HG02678 (cell line): ENCODE measurements around the gene UNC79.

Experiments used
- ATAC-seq: cut with Tn5 transposase; IDR thresholded peaks from one replicate; pipeline ENCODE4 v1.9.1; 2021; ENCODE audit warnings: mild to moderate bottlenecking, moderate library complexity; ENCODE audit not compliant: unreplicated experiment

UNC79 gene

DNA sequence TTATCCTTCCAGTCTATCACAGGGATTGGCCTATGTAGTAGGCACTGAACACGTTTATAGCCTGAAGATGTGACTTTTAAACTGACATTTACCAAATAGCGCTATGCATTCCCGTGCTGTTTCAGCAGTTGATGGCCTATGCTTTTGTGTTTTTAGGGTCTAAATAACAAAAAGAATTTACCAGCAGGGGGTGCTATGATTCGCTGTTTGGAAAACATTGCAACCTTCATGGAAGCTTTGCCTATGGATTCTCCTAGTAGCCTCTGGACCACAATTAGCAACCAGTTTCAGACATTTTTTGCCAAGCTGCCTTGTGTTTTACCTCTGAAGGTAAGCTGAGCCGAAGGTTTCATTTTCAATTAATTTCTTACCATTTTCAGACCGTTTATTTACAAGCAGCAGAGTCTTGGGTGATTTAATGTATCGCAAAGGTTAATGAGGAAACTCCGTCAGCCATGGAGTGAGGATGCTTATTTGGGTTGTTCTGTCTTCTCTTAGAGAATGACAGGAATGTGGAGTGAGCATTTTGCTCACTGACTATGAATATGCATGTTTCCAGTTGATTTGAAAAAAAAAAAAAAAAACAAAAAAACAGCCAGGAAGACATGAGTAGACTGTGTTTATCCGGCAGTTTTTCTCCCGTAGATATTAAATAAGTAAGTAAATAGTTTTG lies 224.5 kb downstream of the UNC79 start:
- ATAC-seq, result no peak

DNA sequence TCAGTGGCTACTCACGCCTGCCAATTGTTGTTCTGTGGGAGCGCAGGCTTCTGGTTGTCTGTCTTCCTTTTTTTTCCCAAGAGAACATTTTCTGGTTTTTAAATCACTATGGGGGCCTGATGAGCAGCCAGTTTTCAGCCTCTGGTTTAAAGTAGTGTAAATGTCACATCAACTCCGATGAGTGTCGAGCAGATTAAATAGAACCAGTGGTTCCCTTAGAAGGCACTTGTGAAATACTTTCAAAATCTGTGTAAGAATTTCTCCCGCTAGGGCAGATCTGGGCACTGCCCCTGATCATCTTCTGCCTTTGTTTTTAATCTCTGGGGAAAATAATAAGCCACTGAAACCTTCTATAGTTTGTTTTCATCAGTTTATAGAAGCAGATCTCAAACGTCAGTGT lies 227.1 kb downstream of the UNC79 start:
- ATAC-seq, result no peak

DNA sequence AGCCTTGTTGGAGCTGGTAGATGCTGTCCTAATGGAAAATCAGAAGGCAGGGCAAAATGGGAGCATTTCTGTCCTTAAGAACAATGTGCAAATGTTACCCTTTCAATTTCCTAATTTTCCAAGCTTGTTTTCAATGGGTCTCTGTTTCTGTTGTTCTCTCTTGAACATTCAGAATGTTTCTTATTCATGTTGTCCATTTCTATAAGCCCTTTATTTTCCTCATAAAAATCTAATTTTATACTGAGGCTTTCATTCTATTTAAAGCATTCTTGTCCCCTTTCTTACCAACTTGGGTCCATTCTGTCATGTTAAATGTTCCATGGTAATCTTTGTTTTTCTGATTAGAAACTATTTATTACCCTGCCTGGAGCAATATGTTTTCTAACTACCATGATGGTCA lies 232.6 kb downstream of the UNC79 start:
- ATAC-seq, result no peak

DNA sequence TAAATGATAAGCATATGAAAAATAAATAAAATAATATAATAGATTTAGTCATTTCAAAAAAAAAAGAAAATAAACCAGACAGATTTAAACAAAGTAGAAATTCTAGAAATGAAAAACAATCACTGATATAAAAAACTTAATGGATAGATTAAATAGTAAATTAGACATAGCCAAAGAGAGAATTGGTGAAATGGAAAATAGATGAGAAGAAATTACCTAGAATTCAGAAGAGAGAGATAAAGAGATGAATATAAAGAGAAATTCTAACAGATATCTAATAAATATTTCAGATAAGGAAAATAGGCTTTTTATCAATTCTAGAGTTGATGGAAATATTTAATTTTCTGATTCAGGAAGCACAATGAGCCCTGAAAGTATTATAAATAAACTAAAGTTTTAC lies 234.4 kb downstream of the UNC79 start:
- no peak for ATAC-seq

DNA sequence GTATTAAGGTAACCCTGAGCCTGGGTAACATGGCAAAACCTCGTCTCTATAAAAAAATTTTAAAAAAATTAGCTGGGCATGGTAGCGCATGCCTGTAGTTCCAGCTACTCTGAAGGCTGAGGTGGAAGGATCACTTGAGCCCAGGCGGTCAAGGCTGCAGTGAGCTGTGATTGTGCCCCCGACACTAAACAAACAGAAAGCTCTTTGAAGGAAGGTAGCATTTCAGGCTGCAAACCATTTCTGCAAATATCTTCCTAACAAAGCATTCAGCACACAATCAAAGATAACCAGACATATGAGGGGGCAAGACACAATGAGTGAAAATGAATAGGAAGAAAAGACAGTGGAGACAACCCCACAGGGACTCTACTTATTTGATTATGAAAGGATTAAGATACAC lies 238.9 kb downstream of the UNC79 start:
- no peak for ATAC-seq

DNA sequence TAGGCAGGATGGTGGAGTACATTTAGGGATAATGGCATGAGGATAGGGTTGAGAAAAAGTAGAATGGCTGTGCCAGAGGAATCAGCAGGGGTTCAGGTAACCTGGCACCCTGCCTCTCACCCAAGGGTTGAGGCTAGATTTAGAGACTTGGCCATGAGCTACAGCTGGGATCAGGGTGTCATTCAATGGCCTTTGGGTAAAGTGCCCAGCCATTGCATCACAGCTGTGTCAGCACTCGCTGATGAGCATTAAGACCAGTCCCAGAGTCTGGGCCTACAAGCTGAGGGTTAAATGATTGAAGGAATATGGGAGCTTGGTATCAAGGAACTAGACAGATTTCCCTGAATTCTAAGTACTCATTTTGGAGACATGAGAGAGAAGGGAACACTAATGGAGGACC lies 243.6 kb downstream of the UNC79 start:
- ATAC-seq, result no peak

DNA sequence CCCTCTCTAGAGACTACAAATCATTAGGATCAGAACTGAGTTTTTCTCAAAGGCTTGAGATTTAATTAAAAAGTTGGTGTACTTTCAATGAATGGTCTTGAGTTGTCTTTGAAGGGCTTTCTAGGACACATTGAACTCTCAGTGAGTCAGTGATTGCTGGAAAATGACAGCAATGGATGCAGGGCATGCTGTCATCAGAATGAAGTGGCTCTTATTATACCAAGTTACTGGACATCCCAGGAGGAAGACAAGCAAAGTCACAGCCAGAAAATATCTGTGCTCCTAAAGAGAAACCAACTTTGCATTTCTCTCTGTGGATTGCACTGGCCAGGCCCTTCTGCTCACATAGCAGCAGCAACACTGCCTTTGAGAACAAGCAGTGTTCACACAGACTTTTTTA lies 244.9 kb downstream of the UNC79 start:
- no peak for ATAC-seq

DNA sequence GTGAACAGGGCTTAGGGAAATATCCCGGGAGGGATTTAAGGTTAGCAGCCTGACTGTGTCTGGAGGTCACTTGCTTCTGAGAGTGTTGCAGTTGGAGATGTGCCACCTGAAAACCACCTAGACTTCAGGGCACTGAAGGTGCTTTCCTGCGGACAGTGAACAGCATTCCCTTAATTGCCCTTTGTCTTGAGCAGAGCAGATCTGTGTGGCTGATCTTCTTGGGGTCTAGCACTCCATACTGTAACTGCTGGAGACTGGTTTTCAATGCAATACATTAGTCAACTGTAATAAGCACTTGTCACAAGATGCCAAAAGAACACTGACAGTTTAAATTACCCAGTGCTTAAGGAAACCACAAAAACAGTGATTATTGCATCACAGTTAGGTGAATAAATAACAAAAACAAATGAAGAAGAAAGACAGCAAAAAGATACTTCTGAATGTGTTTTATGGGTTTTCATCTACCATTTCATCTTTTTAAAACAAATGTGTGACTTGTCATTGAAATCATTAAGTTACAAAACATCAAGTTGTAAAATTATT lies 245.7 kb downstream of the UNC79 start:
- no peak for ATAC-seq

DNA sequence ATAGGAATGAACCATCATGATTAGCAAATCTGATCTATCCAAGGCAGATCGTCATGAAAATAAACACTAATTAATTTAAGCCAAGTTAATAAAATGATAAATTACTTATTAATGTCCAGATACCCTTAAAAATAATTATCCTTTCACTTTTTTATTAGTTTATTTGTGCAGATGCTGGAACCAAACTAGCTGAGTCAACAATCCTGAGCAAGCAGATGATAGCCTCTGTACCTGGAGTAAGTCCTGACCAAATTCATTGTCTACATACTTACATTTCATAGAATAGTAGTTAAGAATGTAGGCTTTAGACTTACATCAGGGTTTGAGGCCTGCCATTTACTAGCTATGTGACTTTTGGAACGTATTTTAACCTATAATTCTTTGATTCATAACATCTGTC lies 251.7 kb downstream of the UNC79 start:
- ATAC-seq, result no peak

DNA sequence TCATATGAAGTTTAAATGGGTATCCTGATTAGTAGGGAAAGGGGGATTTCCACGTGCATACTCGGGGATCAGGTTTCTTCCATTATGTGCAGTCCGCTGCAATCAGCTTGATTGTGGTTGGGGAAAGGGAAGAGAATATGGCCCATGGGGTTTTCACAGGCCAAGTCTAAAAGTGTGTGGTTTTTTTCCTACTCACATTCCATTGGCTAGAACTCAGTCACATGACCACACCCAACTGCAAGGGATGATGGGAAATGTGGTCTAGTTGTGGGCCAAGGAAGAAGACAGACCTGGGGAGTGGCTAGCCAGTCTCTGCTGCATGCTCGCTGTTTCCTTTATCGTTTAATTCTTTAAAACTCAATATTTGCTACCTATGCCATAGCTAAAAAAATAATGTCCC lies 252.5 kb downstream of the UNC79 start:
- no peak for ATAC-seq

DNA sequence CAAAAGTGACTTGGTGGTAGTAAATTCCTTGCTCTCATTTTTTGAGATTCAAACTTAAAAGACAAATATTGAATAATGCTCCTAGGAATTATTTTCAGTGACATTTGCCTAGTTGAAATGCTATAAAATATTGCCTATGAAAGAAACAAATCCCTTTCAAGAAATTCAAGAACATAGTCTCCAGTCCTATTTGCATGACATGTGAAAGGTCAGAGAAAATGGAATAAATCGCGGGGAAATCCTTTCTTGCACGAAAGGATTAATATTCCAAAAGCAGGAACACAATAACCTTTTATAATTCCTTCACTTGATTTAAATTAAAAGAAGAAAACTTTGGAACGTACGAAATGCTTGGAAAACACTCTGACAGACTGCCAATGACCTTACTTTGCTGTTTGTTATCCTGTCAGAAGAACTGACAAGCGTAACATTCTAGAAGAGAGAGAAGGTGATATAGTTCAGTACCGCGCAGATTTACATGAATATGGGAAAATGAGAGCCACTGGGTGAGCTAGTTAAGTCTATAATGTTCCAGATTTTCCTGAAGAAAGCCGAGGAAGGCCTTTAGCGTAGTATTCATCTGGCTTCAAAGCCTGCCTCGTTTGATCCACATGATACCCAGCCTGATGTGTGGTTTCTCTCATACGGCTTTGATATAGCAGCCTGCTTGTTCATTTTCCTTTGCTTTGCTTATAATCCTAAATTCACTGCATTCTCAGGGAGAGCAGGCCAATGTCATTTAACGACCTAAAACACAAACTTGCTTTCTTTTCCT lies 254.6 kb downstream of the UNC79 start:
- no peak for ATAC-seq

DNA sequence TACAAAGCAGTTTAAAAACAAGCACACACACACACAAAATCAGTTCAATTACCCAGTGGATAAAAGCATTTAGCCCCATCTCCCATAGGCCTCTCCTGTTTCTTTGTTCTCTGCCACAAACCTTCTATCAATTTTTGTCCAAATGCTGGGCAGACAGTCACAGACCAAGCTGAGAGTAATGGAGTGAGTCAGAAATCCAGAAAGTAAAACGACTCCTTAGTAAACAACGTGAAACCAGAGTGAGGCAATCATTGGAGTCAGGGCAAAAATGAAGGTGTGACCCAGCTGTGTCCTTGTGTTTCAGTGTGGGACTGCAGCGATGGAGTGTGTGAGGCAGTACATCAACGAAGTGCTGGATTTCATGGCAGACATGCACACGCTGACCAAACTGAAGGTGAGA lies 255.5 kb downstream of the UNC79 start:
- ATAC-seq, result no peak

DNA sequence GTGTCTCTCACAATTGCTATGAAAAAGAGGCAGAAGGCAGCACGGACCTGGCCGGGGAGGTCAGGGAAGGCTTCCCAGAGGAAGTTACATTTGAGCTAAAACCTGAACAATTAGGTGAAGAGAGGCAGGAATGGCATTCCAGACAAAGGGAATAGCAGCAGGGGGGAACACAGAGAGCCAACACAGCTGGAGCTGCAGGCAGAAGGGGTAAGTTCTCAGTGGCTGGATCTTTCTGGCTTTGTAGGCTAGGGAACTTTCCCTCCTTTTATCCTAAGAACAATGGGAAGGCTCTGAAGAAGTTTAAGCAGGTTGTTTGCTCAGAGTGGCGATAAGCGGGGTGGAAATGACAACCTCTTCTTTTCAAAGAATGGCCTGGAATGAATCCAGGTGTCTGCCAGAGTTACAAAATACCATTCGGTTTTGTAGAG lies 257.5 kb downstream of the UNC79 start:
- ATAC-seq, result no peak

DNA sequence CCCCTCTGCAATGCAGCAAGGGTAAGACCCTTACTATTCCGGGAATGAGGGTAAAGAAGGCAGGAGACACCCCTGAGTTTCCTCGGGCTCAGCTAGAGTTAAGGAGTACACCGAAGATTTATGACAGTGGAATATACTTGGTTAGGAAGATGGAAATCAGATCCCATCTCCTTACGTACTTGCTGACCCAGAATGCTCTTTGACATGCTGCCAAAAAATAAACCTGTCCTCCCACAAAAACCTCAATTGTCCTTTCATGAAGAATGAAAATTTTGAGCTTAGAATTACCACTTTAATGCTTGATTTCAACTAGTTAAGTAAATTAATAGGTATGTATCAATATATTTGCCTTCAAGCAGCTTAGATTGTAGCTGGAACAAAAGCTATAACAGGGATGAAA lies 258.1 kb downstream of the UNC79 start:
- no peak for ATAC-seq

DNA sequence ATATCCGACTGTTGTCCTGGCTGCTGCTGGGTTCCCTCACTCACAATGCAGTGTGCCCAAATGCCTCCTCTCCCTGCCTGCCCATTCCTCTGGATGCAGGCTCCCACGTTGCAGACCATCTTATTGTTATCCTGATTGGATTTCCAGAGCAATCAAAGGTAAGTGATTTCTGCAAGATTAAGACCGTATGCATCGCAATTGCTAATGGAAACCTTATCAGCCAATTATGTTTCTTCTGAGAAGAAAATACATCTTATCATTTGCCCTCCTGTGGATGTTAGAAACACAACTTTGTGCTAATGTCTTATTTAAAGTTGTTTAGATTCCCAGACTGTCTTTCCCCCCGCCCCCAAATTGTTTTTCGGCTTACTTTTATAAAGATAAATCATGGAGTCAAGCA lies 259.4 kb downstream of the UNC79 start:
- no peak for ATAC-seq

DNA sequence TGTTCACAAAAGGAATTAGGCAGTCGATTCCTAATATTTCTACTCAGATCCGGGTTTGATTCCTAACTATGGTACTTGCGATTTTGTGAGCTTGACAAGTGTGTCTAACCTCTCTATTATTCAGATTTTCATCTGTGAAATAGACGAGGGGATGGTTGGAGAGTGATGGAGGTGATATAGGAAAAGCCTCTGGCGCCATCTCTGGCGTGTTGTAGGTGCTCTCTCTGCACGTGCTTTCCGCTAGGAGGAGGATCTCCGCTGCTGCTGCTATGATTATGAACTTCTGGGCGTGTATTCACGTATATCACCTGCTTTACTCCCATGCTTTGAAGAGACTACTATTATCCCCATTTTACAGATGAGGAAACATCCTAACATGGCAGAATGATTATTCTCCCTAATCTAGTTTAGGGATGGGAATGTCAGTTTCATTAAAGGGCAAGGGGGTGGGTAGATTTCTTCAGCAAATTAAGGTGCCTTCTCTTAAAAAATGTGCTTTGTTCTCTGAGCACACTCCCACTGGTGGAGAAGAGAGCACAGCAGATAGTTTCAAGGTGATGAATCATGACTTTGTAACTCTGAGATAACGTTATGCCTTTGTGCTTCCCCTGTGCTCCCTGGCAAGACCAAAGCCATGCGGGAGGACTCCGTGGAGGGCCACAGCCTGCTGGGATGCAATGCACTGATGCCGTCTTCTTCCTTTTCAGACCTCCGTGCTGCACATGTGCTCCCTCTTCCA lies 260.5 kb downstream of the UNC79 start:
- ATAC-seq, result no peak

DNA sequence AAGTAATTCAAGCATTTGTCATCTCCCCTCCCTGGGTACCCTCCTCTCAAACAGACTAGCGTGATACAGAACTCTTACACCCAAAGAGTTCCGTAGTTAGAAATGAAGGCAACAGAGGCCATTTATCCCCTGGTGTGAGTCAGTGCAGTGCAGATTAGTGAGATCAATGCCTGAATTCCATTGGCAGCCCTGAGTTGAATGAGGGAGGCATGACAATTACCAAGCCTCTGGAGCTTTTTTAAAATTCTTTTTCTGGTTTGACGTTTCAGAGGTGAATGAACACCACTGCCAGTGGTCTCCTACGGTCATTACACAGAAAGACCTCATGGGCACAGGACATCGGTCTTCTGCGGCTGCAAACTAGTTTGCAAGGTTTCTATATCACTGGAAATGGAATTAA lies 263.2 kb downstream of the UNC79 start:
- no peak for ATAC-seq

DNA sequence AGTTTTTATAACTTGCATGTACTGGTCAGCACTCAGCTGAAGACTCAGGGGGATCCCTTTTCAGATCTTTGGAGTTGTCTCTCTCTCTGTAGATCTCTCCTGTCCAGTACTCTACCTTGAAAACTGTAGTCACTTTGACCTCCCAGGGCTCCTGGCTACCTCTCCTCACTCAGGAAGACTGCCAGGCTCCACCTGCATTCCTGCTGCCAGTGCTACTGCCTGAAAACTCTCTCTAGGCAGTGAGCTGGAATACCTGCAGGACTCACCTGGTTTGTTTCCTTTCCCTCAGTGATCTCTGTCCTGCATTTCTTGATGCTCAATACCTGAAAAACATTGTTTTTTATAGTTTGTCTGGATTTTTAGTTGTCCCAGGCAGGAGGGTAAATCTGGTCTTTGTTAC lies 270.2 kb downstream of the UNC79 start:
- ATAC-seq, result no peak

DNA sequence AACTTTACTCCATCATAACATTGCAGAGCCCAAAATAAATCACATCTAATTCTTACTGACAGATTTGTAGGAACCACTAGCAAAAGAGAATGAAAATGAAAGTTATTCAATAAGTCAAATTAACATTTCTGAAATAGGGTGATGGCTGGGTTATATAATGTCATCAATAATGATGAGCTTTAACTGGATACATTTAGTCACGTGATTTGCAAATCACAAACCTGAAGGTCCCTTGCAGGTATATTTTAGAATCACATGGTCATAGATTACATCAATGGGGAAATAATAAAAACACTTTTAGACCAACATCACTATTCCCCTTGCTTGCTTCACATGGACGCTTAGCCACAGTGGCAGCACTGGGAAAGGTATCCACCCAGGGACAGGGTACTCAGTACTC lies 270.8 kb downstream of the UNC79 start:
- ATAC-seq, result no peak

DNA sequence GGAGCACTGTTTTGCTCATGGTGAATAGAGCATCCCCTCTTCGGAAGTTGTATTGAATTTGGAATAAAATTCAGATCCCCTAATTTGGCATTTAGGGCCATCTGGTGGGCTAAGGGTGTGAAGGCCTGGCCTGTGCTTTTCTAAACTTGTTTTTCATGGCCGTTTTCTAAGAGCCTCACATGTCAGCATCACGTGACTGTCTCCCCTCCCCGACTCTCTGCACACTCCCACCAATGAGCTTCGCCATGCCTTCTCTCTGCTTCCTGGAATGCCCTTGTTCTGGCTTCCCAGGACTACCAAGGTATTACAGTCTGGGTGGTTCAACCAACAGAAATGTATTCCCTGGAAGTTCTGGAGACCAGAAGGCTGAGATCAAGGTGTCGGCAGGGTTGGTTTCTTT lies 272.2 kb downstream of the UNC79 start:
- ATAC-seq, result no peak

DNA sequence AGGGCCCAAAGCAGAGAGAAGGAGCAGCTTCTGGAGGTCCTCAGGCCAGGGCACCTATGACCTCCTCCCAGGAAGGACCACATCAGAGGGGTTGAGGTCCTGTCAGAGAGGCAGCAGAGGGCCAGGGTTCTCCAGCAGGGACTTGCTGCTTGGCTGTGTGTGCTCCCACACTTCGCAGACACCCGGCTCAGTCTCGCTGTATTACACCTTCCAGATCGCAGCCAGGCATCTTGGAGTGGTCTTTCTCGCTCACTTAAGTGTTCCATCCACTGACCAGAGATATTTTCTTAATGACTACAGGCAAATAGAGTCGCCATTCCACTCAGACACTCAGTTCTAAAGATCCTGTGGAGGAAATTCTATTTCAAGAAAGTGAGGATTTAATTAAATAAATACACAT lies 273.2 kb downstream of the UNC79 start:
- ATAC-seq, result no peak
